Smooth muscle cell (in vitro differentiated cells): ENCODE measurements around the gene SIM1. TPM values are rescaled to one million over a fixed set of nuclear protein-coding genes. Genes with fewer than 3 reads are reported as not detected.

Experiments
- DNase-seq: peaks from one replicate; lab custom pipeline; 2025; ENCODE audit not compliant: unreplicated experiment; lab: John Stamatoyannopoulos, UW
- H2AFZ ChIP-seq: fragments of 200-600 bp; sonication (generic); 2 replicates; pipeline ENCODE4 v1.6.0; 2016; ENCODE audit warnings: antibody characterized with exemption, low read depth, mild to moderate bottlenecking
- H3F3A ChIP-seq: fragments of 200-600 bp; sonication (generic); 2 replicates; pipeline ENCODE4 v1.6.0; 2017; ENCODE audit warnings: antibody characterized with exemption, low read depth
- H3K27ac ChIP-seq: fragments of 200-600 bp; sonication (generic); 2 replicates; pipeline ENCODE4 v1.5.1; 2016; ENCODE audit warnings: low read depth, mild to moderate bottlenecking
- H3K27me3 ChIP-seq: fragments of 200-600 bp; sonication (generic); 2 replicates; pipeline ENCODE4 v1.6.1; 2016; ENCODE audit warnings: low read depth, mild to moderate bottlenecking
- H3K36me3 ChIP-seq: fragments of 200-600 bp; sonication (generic); 2 replicates; pipeline ENCODE4 v1.5.1; 2016; ENCODE audit warnings: low read depth
- H3K4me1 ChIP-seq: fragments of 200-600 bp; sonication (generic); 2 replicates; pipeline ENCODE4 v1.5.1; 2016; ENCODE audit warnings: low read depth
- H3K4me2 ChIP-seq: fragments of 200-600 bp; sonication (generic); 2 replicates; pipeline ENCODE4 v1.6.0; 2016; ENCODE audit warnings: mild to moderate bottlenecking
- H3K4me3 ChIP-seq: fragments of 200-600 bp; sonication (generic); 2 replicates; pipeline ENCODE4 v1.5.1; 2016; ENCODE audit warnings: mild to moderate bottlenecking
- H3K79me2 ChIP-seq: fragments of 200-600 bp; sonication (generic); 2 replicates; pipeline ENCODE4 v1.6.0; 2016; ENCODE audit warnings: low read depth, mild to moderate bottlenecking
- H3K9ac ChIP-seq: fragments of 200-600 bp; sonication (generic); 2 replicates; pipeline ENCODE4 v1.6.0; 2016; ENCODE audit warnings: low read depth
- H3K9me3 ChIP-seq: fragments of 200-600 bp; sonication (generic); replicated peaks from 2 replicates; pipeline ENCODE4 v1.5.1; 2016; ENCODE audit warnings: low read depth
- H4K20me1 ChIP-seq: fragments of 200-600 bp; sonication (generic); 2 replicates; pipeline ENCODE4 v1.6.0; 2016; ENCODE audit warnings: low read depth
- CTCF ChIP-seq: fragments of 200-600 bp; sonication (generic); IDR thresholded peaks from 2 replicates; pipeline ENCODE4 v1.5.1; 2017; ENCODE audit warnings: borderline replicate concordance, mild to moderate bottlenecking, antibody characterized with exemption; ENCODE audit not compliant: insufficient read depth, poor library complexity, severe bottlenecking
- WGBS: methylation state at CpG from one replicate; pipeline ENCODE4 v1.1.7; 2016; ENCODE audit warnings: low lambda C conversion rate; 5-methylcytosine and 5-hydroxymethylcytosine counted together
- polyA plus RNA-seq: library from polyadenylated mRNA; unstranded; fragments of >200 nt; fragmentation: Nextera tagmentation; extraction: Ambion mirVana; gene quantifications from 2 replicates; pipeline ENCODE4 v1.2.1, GENCODE V29; 2016
- total RNA-seq: library from RNA; depleted of rRNA; stranded (reverse); fragments of >200 nt; gene quantifications from 2 replicates; pipeline ENCODE4 v1.2.3, GENCODE V29; 2014

The SIM1 gene
- total and polyA plus RNA-seq, 2 experiments from 2014 or later = not detected

- no peak overlapping the region for H2AFZ ChIP-seq
These were observed 17.4 kb downstream of the SIM1 start for GRCh38 chr6:100447081-100447899.

DNA sequence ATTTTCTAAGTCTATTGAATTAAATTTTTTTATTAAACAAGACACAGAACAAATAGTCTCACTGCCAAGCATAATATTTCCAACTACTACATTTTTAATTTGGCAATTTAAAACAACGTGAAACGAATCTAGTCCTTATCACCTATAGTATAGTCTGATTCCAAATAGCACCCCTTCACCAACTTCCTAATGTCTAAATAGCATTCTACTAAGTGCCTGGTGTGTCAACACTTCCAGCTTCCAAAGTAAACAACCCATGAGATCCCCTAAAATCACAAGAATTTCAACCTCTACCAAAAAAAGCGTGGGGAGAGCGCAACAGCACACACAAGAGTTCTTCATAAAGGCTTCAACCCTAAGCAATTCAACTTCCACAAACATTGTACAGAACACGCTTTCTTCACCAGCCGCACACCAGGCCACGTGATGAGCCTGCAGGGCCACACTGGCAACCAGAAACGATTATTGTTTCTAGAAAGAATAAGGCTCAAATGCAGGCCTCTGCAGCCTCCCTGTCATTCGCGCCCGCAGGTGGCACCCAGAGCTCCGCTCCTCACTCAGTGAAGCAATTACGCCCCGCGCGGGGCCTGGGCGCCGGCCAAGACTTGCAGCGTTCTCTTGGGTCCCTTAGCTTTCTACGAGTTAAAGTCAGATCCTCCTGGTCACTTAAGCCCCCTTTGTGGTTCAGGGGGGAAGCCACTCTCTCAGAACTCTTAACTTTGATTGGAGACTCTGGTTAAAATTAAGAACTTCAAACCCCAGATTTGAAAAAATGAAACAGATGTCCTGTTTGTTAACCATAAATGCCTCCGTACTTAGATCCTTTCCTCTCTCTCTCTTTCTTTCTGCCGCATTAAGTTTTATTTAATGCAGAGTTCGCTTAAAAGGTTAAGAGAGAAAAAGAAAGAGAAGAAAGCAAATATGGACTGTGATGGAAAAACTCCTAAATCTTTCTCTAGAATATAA lies 18.3 kb downstream of the SIM1 start:
- Histone ChIP-seq H3K27ac (no peak overlapping the region), H3K4me1 (no peaks in the 10 kb centered on the region), H3K4me2 (peak overlapping the region; percentile 52), H3K9ac (no peak overlapping the region), H4K20me1 (no peaks in the 10 kb centered on the region), H3K4me3 (peak overlapping the region; percentile 22), H2AFZ (no peak overlapping the region), H3K9me3 (no peaks in the 10 kb centered on the region), H3K79me2 (no peaks in the 10 kb centered on the region), H3K27me3 (peaks cover 94% of the 10 kb centered on the region), H3F3A (no peaks in the 10 kb centered on the region), H3K36me3 (no peaks in the 10 kb centered on the region)
- no peak for TF ChIP-seq CTCF
- no peak for DNase-seq
- WGBS = 47% methylated on average over 23 of the region's 23 CpGs

More at GRCh38 chr6:100447081-100447899, 17.4 kb downstream of the SIM1 start:
- DNase-seq = no peak
- no peaks in the 10 kb centered on the region for H3K9me3 ChIP-seq
- no peak overlapping the region for H3K9ac ChIP-seq
- 42% methylated on average over 36 of the region's 38 CpGs for WGBS
- no peaks in the 10 kb centered on the region for H3K4me1 ChIP-seq
- H3F3A ChIP-seq = no peaks in the 10 kb centered on the region
- no peak overlapping the region for H3K27ac ChIP-seq
- H3K36me3 ChIP-seq = no peaks in the 10 kb centered on the region
- TF ChIP-seq CTCF = no peak
- no peaks in the 10 kb centered on the region for H3K79me2 ChIP-seq
- H3K4me3 ChIP-seq = peak overlapping the region; percentile 22
- H3K27me3 ChIP-seq = peaks cover 98% of the 10 kb centered on the region
- H4K20me1 ChIP-seq = no peaks in the 10 kb centered on the region
- H3K4me2 ChIP-seq = peak overlapping the region; percentile 52

DNA sequence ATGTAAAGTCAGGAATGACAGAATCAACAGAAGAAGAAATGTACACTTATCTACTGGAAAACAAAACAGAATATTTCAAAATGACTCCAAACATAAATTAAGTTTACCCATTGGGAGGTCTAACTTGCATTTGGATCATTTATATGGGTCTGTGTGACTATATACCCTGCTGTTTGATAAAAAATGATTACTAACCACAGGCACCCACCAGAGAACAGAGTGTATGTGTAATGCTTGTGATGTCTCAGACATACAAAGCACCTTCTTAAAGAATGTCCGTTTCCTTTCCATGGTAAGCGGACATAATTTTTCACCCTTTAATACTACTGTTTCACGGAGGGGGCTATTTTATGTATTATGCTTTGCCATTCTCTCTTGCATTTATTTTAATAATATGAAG lies 19.2 kb downstream of the SIM1 start:
- no peak overlapping the region for H3K4me2 ChIP-seq
- no peak overlapping the region for H2AFZ ChIP-seq
- H4K20me1 ChIP-seq = no peaks in the 10 kb centered on the region
- H3K27me3 ChIP-seq = peaks cover 93% of the 10 kb centered on the region
- H3K27ac ChIP-seq = no peak overlapping the region
- H3K9ac ChIP-seq = no peak overlapping the region
- H3K4me3 ChIP-seq = no peak overlapping the region
- H3K9me3 ChIP-seq = no peaks in the 10 kb centered on the region
- no peak for TF ChIP-seq CTCF
- 89% methylated on average over 3 of the region's 3 CpGs for WGBS
- no peaks in the 10 kb centered on the region for H3K79me2 ChIP-seq
- H3K36me3 ChIP-seq = no peaks in the 10 kb centered on the region
- H3F3A ChIP-seq = no peaks in the 10 kb centered on the region
- no peak for DNase-seq
- no peaks in the 10 kb centered on the region for H3K4me1 ChIP-seq
